Uterus (tissue), 2 donors: Measurements from ENCODE around the gene AEBP1.

Experiments used
- POLR2A ChIP-seq, 2 donors: fragments of 450-650 bp; IDR thresholded peaks; one replicate each; pipeline ENCODE4 v1.6.1; 2016; ENCODE audit warnings: antibody characterized with exemption in 2 of 2, mild to moderate bottlenecking in 1 of 2, moderate library complexity in 1 of 2
- TF ChIP-seq, protein P1 (sequence below), 4 experiments: fragments of 200-600 bp in 2 of 4; fragments of 450-650 bp in 2 of 4; sonication (generic) in 2 of 4; IDR thresholded peaks; one replicate each; pipeline ENCODE4 v1.5.1; 2016 to 2019; ENCODE audit warnings: antibody characterized with exemption in 4 of 4, mild to moderate bottlenecking in 2 of 4, moderate library complexity in 1 of 4

- TF ChIP-seq, protein P1, sequence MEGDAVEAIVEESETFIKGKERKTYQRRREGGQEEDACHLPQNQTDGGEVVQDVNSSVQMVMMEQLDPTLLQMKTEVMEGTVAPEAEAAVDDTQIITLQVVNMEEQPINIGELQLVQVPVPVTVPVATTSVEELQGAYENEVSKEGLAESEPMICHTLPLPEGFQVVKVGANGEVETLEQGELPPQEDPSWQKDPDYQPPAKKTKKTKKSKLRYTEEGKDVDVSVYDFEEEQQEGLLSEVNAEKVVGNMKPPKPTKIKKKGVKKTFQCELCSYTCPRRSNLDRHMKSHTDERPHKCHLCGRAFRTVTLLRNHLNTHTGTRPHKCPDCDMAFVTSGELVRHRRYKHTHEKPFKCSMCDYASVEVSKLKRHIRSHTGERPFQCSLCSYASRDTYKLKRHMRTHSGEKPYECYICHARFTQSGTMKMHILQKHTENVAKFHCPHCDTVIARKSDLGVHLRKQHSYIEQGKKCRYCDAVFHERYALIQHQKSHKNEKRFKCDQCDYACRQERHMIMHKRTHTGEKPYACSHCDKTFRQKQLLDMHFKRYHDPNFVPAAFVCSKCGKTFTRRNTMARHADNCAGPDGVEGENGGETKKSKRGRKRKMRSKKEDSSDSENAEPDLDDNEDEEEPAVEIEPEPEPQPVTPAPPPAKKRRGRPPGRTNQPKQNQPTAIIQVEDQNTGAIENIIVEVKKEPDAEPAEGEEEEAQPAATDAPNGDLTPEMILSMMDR (IDR thresholded peaks at IDR 0.05) = no peak
- no peak for TF ChIP-seq POLR2A (IDR thresholded peaks at IDR 0.05)
Measured at GRCh38 chr7:44132039-44132438, 27.9 kb downstream of the AEBP1 start.
